SK-N-SH (cell line): Measurements from ENCODE around the gene PPM1L.

ENCODE experiments used
- CTCF ChIP-seq: fragments of 200-600 bp; sonication (generic); IDR thresholded peaks from 2 replicates; pipeline ENCODE4 v1.6.1; 2017; ENCODE audit warnings: antibody characterized with exemption, mild to moderate bottlenecking, moderate library complexity
- EP300 ChIP-seq, 2 experiments: IDR thresholded peaks; 2 replicates each; pipeline versions ENCODE4 v1.4.0 to v1.6.1; 2012; ENCODE audit warnings: borderline replicate concordance in 1 of 2, low read depth in 1 of 2, low read length in 1 of 2
- GABPA ChIP-seq: IDR thresholded peaks from 2 replicates; pipeline ENCODE4 v1.4.0; 2012; ENCODE audit warnings: low read depth, mild to moderate bottlenecking
- MAX ChIP-seq: IDR thresholded peaks from 2 replicates; pipeline ENCODE4 v1.4.0; 2012; ENCODE audit warnings: low read depth
- MEF2A ChIP-seq: IDR thresholded peaks from 2 replicates; pipeline ENCODE4 v1.4.0; 2012; ENCODE audit warnings: low read depth, borderline replicate concordance
- MXI1 ChIP-seq: IDR thresholded peaks from 2 replicates; pipeline ENCODE4 v1.6.1; 2012; ENCODE audit warnings: mild to moderate bottlenecking, low read depth, low read length, improper control_type of control experiment
- NFIC ChIP-seq: IDR thresholded peaks from 2 replicates; pipeline ENCODE4 v1.4.0; 2012; ENCODE audit warnings: borderline replicate concordance
- RAD21 ChIP-seq: IDR thresholded peaks from 2 replicates; pipeline ENCODE4 v1.6.1; 2012; ENCODE audit warnings: mild to moderate bottlenecking, low read length
- REST ChIP-seq: IDR thresholded peaks from 2 replicates; pipeline ENCODE4 v1.6.1; 2012; ENCODE audit warnings: mild to moderate bottlenecking, low read depth, low read length, moderate library complexity
- SIN3A ChIP-seq: IDR thresholded peaks from 2 replicates; pipeline ENCODE4 v1.6.1; 2012; ENCODE audit warnings: low read depth, mild to moderate bottlenecking, low read length, moderate library complexity, borderline replicate concordance
- YY1 ChIP-seq: IDR thresholded peaks from 2 replicates; pipeline ENCODE4 v1.4.0; 2012; ENCODE audit warnings: low read depth, mild to moderate bottlenecking

GRCh38 chr3:160919942-160920341, 163.9 kb downstream of the PPM1L start:
- TF ChIP-seq GABPA (no peak), RAD21 (no peak), YY1 (no peak), MAX (no peak), CTCF (no peak), REST (no peak), MEF2A (no peak), SIN3A (no peak), MXI1 (no peak), EP300 (IDR thresholded peaks at IDR 0.05; ENCODE audit: borderline replicate concordance in 1 of 2, low read depth in 1 of 2, low read length in 1 of 2) (no peak), NFIC (no peak)
